HuH-7 (cell line): ENCODE measurements around the gene SLC39A5.
"Not testable (repeated sequence)": the region's sequence is repeated elsewhere in the genome, so short reads cannot be mapped to it uniquely, and the experiment has no call there.

Experiments used
- DNase-seq: peaks from one replicate; pipeline ENCODE4 v3.0.0; 2011; ENCODE audit warnings: low spot score

SLC39A5 gene

GRCh38 chr12:56247923-56248322 is 18.1 kb downstream of the SLC39A5 start:
- DNase-seq = no peak

DNA sequence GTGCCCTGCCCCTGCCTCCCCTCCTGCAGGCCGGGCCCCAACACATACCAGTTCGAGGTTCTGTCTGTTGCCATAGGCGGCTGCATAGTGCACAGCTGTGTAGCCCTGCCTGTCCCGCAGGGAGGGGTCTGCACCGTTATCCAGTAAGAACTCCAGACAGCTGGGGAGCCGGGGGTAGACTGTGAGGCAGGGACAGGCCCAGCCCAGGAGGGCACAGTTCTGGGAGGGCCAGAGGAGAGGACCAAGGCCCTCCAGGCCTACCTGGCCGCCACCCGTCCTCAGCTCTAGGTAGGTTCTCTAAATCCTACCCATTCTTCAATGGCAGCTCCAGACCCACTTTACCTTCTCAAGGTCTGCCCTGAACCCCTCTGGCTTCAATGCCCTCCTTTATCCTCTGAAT is 18.9 kb downstream of the SLC39A5 start:
- DNase-seq = no peak

- no peak for DNase-seq
Observed at GRCh38 chr12:56252649-56253048, 22.8 kb downstream of the SLC39A5 start.

DNA sequence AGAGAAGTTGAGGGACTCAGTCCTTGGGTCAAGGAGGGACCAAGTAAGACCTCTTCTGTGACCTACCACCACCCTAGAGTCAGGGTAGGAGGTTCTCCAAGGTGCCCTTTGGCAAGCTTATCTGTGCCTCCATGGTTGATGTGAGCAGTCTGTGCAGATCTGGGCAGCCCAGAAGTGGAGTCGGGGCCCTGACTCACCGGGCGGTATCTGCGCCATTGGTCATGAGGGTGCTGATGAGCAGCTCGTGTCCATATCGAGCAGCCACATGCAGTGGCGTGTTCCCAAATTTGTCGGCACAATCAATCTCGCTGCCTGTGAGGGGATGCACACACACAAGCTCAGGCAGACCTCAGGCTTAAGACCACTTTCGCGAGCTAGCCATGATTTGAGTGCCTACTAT is 23.2 kb downstream of the SLC39A5 start:
- DNase-seq = no peak

DNA sequence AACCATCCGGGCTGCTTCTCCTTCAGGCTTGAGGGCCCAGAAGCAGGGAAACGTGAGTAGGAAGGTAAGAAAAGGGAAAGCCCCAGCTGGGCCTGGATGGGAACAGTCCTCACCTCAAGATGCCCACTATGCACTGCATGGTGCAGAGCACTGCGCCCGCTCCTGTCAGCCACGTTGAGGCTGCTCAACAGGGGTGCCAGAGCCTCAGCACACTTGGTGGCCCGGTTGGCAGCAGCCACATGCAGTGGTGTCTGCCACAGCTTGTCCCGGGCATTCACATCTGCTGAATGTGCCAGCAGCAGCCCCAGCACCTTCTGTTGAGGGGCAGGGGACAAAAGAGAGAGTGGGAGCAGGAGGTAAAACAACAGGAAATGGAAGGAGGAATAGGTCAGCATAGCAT is 25.8 kb downstream of the SLC39A5 start:
- DNase-seq = no peak

- no peak for DNase-seq
Observed at GRCh38 chr12:56256326-56256960, 26.6 kb downstream of the SLC39A5 start.

- no peak for DNase-seq
Observed at GRCh38 chr12:56257071-56257470, 27.2 kb downstream of the SLC39A5 start.

- peak; percentile 91 for DNase-seq
Observed at GRCh38 chr12:56257491-56258067, 27.7 kb downstream of the SLC39A5 start.

DNA sequence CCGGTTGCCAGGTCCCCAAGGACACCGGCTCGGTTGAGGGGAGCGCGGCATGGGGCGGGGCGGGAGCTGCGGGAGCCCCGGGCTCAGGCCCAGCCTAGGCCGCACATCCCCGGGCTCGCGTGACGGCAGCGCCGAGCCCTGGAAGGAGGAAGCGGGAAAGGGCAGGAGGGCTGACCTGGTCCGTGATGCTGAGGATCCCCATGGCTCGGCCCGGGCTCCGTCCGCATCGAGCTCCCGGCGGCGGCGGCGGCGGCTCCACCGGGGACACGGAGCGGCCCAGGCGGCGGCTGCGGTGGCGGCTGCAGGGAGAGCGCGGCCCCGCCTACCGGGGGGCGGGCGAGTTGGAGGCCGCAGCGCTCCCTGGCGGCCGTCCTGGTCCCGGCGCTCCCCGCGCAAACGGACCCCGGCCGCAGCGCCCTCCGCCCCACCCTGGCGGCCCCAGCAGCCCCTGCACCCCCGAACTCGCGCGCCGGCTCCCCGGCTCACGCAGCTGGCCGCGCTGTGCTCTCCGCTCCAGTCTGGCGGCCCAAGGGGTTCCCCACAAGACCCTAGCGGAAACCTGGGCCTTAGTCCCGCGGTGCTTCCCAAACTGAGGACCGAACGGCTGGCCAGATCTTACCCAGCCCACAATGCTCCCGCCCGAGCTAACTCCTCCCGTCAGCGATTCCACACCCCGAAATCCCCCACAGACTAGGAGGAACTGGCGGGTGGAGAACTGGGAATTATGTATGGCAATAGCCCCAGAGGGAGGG is 28.4 kb downstream of the SLC39A5 start, which contains the start of gene ANKRD52:
Gene ANKRD52 (minus strand): TSS at position 317 of the 752 bp plus-strand sequence. CDS start 115 bp downstream, at position 202.
- DNase-seq = peak; percentile 92

DNA sequence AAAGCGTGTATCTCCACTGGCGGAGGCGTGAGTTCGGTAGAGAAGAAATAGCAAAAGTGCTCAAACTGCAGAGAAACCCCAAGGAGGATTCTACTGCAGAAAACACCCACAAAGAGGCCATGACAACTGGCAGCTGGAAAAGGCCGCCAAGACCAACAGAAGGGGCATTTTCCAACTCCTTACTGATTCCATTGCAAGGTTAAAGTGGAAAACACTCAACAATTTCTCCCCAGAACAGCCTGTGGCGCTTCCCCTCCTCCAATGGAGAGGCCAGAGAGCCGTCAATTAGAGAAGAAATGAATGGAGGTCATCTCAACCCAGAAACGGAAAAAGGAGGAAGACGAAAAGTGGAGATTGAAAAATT is 29.0 kb downstream of the SLC39A5 start:
- DNase-seq = no peak

- DNase-seq = no peak
Observed at GRCh38 chr12:56260380-56260779, 30.5 kb downstream of the SLC39A5 start.

GRCh38 chr12:56260921-56261320 is 31.1 kb downstream of the SLC39A5 start:
- DNase-seq = no peak

DNA sequence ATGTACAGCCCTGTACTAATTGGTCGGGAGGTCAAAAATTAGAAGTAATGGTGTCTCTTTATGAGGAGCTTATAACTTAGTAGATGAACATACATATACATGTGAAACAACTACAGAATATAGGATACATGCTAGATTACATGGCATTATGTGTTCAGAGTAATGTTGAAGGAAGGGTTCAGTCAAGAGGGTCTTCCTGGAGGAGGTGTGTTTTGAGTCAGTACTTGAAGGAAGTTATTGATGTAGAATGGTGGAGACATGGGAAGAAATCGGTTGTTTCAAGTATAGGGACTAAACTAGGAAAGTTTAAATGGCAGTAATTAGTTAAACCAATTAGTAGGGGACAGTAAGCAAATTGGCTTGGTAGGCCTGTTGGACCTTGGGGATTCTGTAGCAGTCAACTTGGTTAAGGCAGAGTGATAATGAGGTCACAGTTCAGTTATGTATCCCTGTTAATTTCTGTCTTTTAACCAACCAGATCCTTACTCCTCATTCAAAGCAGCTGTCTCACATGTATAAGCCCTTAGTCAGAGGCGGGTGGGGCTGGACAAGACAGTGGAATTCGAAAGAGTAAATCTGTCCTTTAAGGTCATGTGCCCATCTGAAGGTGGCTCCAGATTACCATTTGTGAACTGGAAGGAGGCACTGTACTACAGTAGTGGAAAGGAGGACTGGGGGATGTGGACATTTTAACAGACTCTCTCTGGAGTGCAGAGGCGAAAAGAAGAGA is 31.8 kb downstream of the SLC39A5 start:
- no peak for DNase-seq

DNA sequence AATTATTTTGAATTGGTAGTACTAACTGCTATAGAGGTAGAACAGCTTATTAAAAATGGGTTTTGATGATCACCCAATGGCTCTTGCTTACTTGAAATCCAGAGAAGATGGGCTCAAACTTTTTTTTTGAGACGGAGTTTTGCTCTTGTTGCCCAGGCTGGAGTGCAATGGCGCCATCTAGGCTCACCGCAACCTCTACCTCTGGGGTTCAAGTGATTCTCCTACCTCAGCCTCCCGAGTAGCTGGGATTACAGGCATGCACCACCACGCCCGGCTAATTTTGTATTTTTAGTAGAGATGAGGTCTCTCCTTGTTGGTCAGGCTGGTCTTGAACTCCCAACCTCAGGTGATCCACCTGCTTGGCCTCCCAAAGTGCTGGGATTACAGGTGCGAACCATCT is 33.1 kb downstream of the SLC39A5 start:
- not testable (repeated sequence) for DNase-seq

DNA sequence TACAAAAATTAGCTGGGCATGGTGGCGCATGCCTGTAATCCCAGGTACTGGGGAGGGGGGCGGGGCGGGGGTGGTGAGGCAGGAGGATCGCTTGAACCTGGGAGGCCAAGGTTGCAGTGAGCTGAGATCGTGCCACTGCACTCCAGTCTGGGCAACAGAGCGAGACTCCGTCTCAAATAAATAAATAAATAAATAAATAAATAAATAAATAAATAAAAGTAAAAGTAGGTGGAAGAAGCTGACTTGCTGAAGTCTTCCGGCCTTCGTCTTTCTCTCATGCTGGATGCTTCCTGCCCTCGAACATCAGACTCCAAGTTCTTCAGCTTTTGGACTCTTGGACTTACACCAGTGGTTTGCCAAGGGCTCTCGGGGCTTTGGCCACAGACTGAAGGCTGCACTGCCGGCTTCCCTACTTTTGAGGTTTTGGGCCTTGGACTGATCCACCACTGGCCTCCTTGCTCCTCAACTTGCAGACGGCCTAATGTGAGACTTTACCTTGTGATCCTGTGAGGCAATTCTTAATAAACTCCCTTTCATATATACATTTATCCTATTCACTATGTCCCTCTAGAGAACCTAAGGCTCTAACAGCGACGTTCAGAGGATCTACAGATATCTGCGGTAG is 36.3 kb downstream of the SLC39A5 start:
- DNase-seq = not testable (repeated sequence)

DNA sequence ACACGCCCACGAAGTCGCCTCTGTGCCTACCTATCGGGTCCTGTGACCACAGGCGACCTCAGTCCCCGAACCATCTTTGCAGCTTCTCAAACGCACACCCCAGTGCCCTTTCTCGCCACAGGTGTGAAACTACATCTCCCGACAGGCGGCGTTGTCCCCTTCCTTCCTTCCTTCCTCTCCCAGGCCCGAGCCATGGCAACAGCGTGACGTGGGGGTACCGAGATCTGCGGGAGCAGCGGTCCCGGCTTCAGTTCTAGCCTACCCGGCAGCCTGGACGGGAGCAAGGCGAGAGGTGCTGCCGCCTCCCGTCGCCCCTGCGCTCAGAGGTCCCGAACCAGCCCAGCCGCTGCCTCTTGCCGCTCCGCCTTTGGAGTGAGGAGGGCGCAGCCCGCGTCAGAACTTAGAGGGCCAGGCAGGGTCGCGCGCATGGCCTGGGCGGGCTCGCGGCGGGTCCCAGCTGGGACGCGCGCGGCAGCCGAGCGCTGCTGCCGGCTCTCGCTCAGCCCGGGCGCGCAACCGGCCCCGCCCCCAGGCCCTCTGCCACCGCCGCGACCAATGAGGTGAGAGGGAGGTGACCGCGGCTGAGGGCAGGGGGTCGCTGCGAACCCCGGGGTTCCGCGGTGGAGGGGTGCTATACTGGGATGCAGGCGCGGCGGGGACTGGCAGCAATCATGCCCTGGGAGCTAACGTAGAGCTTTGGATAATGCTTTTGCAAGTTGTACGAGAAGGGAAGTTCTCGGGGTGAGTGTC is 37.0 kb downstream of the SLC39A5 start, which contains the start of gene COQ10A:
Gene COQ10A (plus strand): TSS at position 250 of the 750 bp plus-strand sequence. CDS start 177 bp downstream, at position 427.
- DNase-seq = peak; percentile 94

- DNase-seq = peak; percentile 62
Observed at GRCh38 chr12:56267443-56268071, 37.7 kb downstream of the SLC39A5 start.

DNA sequence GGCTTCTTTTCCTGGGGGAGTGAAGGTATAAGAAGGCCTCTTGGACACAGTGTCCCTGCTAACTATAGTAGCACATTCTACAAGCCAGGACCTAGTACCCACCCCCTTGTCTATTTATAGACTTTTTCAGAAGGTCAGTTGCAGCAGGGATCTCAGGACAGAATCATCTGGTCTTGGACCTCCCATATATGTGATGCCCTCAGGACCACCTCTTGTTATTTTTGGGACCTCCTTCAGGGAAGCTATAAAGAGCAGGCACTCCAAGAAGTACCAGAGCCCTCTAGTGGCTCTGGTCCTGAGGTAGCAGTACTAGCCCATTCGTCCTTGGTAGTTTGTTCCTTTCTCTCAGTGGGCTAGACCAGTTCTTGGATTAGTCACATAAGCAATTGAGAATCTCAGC is 41.2 kb downstream of the SLC39A5 start:
- peak; percentile 52 for DNase-seq

DNA sequence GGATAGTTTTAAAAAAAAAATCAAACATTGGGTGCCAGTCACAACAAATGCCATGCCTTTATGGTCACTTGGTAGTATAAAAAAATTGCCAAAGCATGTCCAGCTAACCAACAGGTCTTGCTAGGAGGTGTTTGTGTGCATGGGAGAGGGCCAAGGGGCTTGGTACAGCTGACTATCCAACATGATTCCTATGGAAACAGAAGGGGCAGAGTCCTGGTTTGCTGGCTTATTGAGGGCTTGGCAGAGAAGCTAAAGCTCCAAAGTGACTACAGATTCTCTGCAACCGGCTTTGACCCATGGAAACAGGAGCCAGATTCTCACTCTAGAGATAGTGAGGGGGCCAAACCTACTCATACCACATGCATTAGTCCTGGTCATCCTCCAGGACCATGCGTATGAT is 42.6 kb downstream of the SLC39A5 start:
- not testable (repeated sequence) for DNase-seq

DNA sequence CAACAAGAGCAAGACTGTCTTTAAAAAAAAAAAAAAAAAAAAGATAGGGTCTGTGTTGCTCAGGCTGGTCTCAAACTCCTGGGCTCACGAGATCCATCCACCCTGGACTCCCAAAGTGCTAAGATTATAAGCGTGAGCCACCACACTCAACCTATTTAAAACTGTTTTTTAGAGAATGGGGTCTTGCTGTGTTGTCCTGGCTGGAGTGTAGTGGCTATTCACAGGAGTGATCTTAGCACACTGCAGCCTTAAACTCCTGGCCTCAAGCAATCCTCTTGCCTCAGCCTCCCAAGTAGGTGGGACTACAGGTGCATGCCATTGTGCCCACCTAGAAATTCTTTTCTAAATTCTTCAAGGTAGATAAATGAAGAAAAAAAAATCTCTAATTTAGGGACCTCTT is 44.4 kb downstream of the SLC39A5 start:
- DNase-seq = no peak

DNA sequence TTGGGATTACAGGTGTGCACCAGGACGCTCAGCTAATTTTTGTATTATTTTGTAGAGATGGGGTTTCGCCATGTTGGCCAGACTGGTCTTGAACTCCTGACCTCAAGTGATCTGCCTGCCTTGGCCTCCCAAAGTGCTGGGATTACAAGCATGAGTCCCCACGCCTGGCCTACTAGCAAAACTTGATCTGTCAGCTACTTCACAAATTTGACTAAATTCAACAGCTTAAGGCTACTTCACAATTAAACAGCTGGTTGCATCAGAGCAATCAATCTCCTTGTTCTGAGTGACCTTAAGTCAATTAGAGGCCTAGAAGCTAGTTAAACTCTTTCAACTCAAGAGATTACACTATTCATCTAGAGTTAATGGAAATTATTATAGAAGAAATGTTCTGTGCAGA is 49.1 kb downstream of the SLC39A5 start:
- DNase-seq = no peak
